GM23248 (cell line): ENCODE measurements around the gene MAML2.

ENCODE experiments used
- EZH2 ChIP-seq: fragments of 200-600 bp; sonication (generic); IDR thresholded peaks from 2 replicates; pipeline ENCODE4 v1.6.1; 2018; ENCODE audit warnings: antibody characterized with exemption, mild to moderate bottlenecking; ENCODE audit not compliant: insufficient read depth, poor library complexity, severe bottlenecking
- EZH2phosphoT487 ChIP-seq: fragments of 200-600 bp; sonication (generic); IDR thresholded peaks from 2 replicates; pipeline ENCODE4 v1.6.1; 2018; ENCODE audit warnings: antibody characterized with exemption, moderate library complexity, mild to moderate bottlenecking, low read depth; ENCODE audit not compliant: insufficient read depth

DNA sequence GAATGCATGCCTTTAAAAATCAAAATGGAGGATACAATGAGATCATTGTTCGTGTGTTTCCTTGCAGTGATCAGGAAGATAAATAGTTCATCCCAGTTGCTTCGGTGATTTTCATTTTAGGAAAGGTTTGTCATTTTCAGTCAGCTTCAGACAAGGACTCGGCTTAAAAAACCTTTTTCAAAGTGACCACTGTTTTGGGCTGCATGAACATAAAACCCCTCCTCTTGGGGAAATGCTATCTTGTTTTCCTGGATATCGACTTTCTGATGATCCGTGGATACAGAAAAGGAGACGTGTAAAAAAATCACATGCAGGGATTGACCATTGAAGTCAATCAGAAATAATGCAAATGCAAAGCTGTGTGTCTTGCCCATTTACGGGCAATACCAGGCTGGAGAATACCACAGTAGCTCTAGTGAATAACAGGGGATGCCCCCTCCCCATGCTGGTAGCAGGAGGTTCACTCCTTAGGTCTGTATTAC is 146.8 kb downstream of the MAML2 start:
- TF ChIP-seq EZH2: no peak
- TF ChIP-seq EZH2phosphoT487: no peak
